Mononuclear cell (primary cell): ENCODE measurements around the gene AOPEP. TPM values are rescaled to one million over a fixed set of nuclear protein-coding genes. Genes with fewer than 3 reads are reported as not detected.
"Not testable (repeated sequence)": the region's sequence is repeated elsewhere in the genome, so short reads cannot be mapped to it uniquely, and the experiment has no call there.

ENCODE experiments used
- H3K27me3 ChIP-seq: 2 replicates; pipeline ENCODE4 v1.6.0; 2011; ENCODE audit warnings: low read length, control low read depth; ENCODE audit not compliant: insufficient read depth
- H3K4me1 ChIP-seq: 2 replicates; pipeline ENCODE4 v1.5.1; 2011; ENCODE audit warnings: mild to moderate bottlenecking, low read length, control low read depth; ENCODE audit not compliant: insufficient read depth
- H3K4me3 ChIP-seq: 2 replicates; pipeline ENCODE4 v1.5.1; 2011; ENCODE audit warnings: mild to moderate bottlenecking, low read length, moderate library complexity
- H3K9me3 ChIP-seq: 2 replicates; pipeline ENCODE4 v1.5.1; 2011; ENCODE audit warnings: low read depth, mild to moderate bottlenecking, control low read depth, low read length
- total RNA-seq: library from RNA; depleted of rRNA; stranded (reverse); fragments of >200 nt; gene quantifications from one replicate; pipeline ENCODE4 v1.2.3, GENCODE V29; 2012

The AOPEP gene
- total RNA-seq, 1 donor: 6.2 TPM

GRCh38 chr9:94846739-94847138 is 120.2 kb downstream of the AOPEP start:
- Histone ChIP-seq H3K27me3 (no peaks in the 10 kb centered on the region), H3K4me3 (no peak overlapping the region), H3K9me3 (no peaks in the 10 kb centered on the region)

GRCh38 chr9:94847486-94847885 is 121.0 kb downstream of the AOPEP start:
- Histone ChIP-seq H3K4me3 (no peak overlapping the region), H3K4me1 (no peaks in the 10 kb centered on the region), H3K27me3 (no peaks in the 10 kb centered on the region), H3K9me3 (no peaks in the 10 kb centered on the region)

More at GRCh38 chr9:94846739-94847138, 120.2 kb downstream of the AOPEP start:
- no peaks in the 10 kb centered on the region for H3K4me1 ChIP-seq

DNA sequence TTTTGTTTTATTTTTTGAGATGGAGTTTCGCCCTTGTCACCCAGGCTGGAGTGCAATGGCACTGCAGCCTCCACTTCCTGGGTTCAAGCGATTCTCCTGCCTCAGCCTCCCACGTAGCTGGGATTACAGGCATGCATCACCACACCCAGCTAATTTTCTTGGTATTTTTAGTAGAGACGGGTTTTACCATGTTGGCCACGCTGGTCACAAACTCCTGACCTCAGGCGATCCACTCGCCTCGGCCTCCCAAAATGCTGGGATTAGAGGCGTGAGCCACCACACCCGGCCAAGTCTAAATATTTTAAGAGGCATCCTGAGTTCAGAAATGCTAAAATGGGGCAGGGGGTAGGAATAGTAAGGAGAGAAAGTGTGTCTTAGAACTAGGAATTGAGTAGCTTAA is 122.3 kb downstream of the AOPEP start:
- not testable (repeated sequence) for H3K4me3 ChIP-seq, H3K9me3 ChIP-seq, H3K4me1 ChIP-seq, H3K27me3 ChIP-seq

GRCh38 chr9:94850540-94851434 is 124.3 kb downstream of the AOPEP start:
- Histone ChIP-seq H3K27me3 (no peaks in the 10 kb centered on the region), H3K9me3 (no peaks in the 10 kb centered on the region), H3K4me1 (no peaks in the 10 kb centered on the region), H3K4me3 (no peak overlapping the region)

GRCh38 chr9:94851467-94851866 is 125.0 kb downstream of the AOPEP start:
- Histone ChIP-seq H3K27me3 (no peaks in the 10 kb centered on the region), H3K4me3 (no peak overlapping the region), H3K4me1 (no peaks in the 10 kb centered on the region), H3K9me3 (no peaks in the 10 kb centered on the region)

DNA sequence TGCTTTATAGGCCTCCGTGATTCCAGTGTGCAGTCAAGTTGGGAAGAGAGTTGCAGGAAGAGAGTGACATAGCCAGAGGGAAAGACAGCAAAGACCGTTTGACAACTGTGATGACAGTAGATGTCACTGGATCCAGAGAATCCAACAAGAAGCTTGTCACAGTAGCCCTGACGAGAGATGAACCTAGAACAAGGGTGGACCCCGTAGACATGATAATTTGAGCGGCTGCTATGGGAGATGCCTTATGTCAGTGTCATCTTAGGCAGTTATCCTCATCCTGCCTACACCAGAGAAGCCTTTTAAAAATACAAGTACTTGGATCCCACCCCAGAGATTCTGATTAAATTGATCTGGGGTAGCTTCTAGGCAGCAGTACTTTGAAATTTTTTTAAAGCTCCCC is 125.4 kb downstream of the AOPEP start:
- Histone ChIP-seq H3K4me1 (no peaks in the 10 kb centered on the region), H3K9me3 (no peaks in the 10 kb centered on the region), H3K4me3 (no peak overlapping the region), H3K27me3 (no peaks in the 10 kb centered on the region)

DNA sequence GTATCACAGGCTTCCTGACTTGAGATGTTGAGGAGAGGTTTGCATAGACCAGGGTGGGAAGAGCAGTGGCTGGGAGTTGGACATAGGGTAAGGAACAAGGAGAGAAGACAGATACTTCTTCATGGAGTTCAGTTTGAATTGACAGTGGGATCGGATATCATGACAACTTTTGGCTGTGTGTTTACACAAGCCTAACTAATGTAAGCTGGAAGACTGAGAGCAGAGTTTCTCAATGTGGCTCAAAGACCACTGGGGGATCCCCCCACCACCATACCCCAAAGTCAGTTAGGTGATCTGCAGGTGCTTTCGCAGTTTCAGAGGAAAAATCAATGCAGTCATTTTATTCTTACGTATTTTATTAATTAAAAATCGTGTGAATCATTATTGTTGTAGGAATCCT is 125.9 kb downstream of the AOPEP start:
- H3K27me3 ChIP-seq: no peaks in the 10 kb centered on the region
- H3K4me3 ChIP-seq: no peak overlapping the region
- H3K4me1 ChIP-seq: no peaks in the 10 kb centered on the region
- no peaks in the 10 kb centered on the region for H3K9me3 ChIP-seq

- H3K27me3 ChIP-seq: no peaks in the 10 kb centered on the region
- no peak overlapping the region for H3K4me3 ChIP-seq
- no peaks in the 10 kb centered on the region for H3K9me3 ChIP-seq
- H3K4me1 ChIP-seq: no peaks in the 10 kb centered on the region
Measured at GRCh38 chr9:94853887-94854286, 127.4 kb downstream of the AOPEP start.

GRCh38 chr9:94855903-94856302 is 129.4 kb downstream of the AOPEP start:
- Histone ChIP-seq H3K27me3 (no peaks in the 10 kb centered on the region), H3K9me3 (no peaks in the 10 kb centered on the region), H3K4me1 (peaks cover 11% of the 10 kb centered on the region)

GRCh38 chr9:94857791-94858190 is 131.3 kb downstream of the AOPEP start:
- Histone ChIP-seq H3K4me1 (peaks cover 28% of the 10 kb centered on the region), H3K27me3 (no peaks in the 10 kb centered on the region), H3K4me3 (no peak overlapping the region), H3K9me3 (no peaks in the 10 kb centered on the region)

More at GRCh38 chr9:94855903-94856302, 129.4 kb downstream of the AOPEP start:
- H3K4me3 ChIP-seq: no peak overlapping the region

GRCh38 chr9:94859226-94859625 is 132.7 kb downstream of the AOPEP start:
- Histone ChIP-seq H3K4me1 (peaks cover 28% of the 10 kb centered on the region), H3K27me3 (no peaks in the 10 kb centered on the region), H3K4me3 (no peak overlapping the region), H3K9me3 (no peaks in the 10 kb centered on the region)

DNA sequence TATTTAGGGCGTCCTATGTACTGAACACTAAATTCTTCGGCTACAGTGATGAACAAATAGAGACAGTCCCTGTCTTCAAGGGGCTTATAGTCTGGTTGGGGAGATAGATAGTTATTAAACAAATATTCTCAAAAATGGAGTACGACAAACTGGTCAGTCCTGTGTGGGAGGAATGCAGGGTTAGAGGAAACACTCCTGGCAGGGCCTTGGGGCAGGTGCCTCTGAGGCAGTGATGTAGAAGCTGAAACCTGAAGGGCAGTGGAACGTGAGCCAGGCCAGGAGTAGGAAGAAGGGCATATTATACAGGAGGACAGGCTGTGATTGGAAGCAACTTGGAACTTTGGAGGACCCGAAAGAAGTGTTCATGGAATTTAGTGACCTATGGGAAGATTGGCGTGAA is 133.4 kb downstream of the AOPEP start:
- H3K4me3 ChIP-seq: no peak overlapping the region
- no peaks in the 10 kb centered on the region for H3K9me3 ChIP-seq
- H3K27me3 ChIP-seq: no peaks in the 10 kb centered on the region
- H3K4me1 ChIP-seq: peaks cover 28% of the 10 kb centered on the region

DNA sequence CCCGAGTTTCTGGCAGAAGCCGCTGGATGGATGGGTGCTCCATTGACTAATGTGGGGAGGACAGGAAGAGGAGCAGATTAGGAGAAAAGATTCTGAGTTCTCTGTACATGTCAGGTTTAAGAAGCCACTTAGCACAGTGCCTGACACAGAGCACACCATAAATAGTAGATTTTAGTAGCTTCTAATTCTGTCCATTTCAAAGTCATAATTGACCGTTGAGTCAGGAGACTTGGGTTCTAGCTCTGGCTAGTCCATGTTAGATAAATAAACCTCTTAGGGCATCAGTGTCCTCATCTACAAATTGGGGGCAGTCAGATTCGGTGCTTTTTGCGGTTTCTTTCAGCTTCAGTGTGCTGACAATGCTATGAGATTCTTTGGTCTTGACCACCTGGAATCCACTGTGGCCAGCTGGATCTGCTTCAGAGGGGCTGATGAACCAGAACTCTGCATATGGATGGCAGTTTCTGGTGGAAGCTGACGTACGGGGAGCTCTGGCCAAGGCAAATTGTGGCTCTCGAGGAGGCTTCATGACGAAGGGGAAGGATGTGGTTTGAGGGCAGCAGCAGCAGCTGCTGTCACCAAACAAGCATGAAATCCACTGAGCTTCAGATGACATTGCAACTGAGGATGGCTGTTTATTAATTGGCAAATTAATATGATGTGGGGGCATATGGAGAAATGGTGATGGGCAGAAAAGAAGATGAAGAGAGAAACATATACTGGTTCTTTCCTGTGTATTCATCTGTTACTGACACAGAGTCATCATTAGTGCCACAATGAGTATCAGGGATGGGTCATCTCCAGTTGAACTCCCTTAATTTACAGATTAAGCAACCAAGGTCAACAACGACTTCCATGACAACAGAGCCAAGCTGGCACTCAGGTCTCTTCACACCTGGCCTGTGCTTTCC is 134.4 kb downstream of the AOPEP start:
- no peak overlapping the region for H3K4me3 ChIP-seq
- H3K9me3 ChIP-seq: no peaks in the 10 kb centered on the region
- peaks cover 28% of the 10 kb centered on the region for H3K4me1 ChIP-seq
- no peaks in the 10 kb centered on the region for H3K27me3 ChIP-seq

GRCh38 chr9:94861589-94862272 is 135.2 kb downstream of the AOPEP start:
- H3K9me3 ChIP-seq: no peaks in the 10 kb centered on the region
- H3K4me1 ChIP-seq: peaks cover 28% of the 10 kb centered on the region
- H3K27me3 ChIP-seq: no peaks in the 10 kb centered on the region
- H3K4me3 ChIP-seq: no peak overlapping the region

DNA sequence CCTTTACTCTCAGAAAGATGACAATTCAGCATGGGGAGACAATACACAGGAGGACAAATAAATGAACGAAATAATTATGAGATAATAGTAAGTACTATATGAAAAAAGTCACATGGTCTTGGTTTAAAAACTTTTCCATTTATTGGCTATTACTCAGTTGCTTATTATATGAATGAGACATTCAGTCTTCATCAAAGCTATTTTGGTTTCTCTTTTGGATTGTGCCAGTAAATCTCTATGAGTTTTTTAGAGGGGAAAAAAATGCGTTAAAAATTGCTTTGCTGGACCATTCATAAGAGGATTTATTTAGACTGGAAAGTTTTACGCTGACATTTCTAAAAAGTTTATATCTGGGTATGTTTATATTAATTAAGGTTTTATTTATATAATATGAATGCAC is 137.7 kb downstream of the AOPEP start:
- Histone ChIP-seq H3K27me3 (no peaks in the 10 kb centered on the region), H3K4me1 (peaks cover 34% of the 10 kb centered on the region), H3K9me3 (no peaks in the 10 kb centered on the region), H3K4me3 (no peak overlapping the region)
